K562 (cell line): ENCODE data around the gene NAIF1.

Experiments used
- CEBPB ChIP-seq: fragments of 450-650 bp; IDR thresholded peaks from 2 replicates; pipeline ENCODE4 v1.6.1; 2016; ENCODE audit warnings: missing genetic modification characterization, missing compliant biosample characterization
- FOXJ3 ChIP-seq: sonication (generic); formaldehyde crosslinking; IDR thresholded peaks from 2 replicates; pipeline ENCODE4 v1.4.0; 2020; ENCODE audit warnings: mild to moderate bottlenecking, missing genetic modification reagents
- TCF3 ChIP-seq: sonication (generic); formaldehyde crosslinking; IDR thresholded peaks from 2 replicates; pipeline ENCODE4 v1.4.0; 2020; ENCODE audit warnings: mild to moderate bottlenecking, missing genetic modification reagents
- ZNF217 ChIP-seq: sonication (generic); formaldehyde crosslinking; IDR thresholded peaks from 2 replicates; pipeline ENCODE4 v1.8.0; 2022; ENCODE audit warnings: mild to moderate bottlenecking, missing genetic modification reagents

DNA sequence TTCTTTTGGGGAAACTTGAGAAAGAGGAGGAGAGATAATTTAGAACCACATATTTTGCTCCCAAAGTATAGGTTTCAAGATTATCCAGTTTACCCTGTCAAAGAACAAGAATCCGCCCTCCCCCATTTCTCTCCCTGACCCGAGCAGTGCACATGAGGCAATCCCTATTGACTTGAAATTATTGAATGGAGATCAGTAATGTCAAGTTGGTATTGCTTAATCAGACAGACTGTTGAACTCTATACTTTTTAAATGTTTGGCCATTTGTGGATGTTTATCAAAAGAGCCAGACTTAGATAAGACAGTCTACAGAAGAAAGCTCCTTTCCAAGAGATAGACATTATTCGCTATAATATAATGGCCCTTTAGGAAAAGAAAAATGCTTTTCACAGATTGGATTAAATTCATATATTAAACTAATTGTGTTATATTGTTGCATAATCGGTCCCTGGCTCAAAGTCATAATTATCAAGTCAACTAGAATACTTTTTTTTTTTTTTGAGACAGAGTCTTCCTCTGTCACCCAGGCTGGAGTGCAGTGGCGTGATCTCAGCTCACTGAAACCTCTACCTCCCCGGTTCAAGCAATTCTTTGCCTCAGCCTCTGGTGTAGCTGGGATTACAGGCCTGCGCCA is 6.2 kb upstream of the NAIF1 start:
- no peak for TF ChIP-seq FOXJ3
- no peak for TF ChIP-seq ZNF217 (CRISPR knock-in tag)
- TF ChIP-seq TCF3 (CRISPR knock-in tag) = 0 out of 2 replicates have a peak, but pooled peaks have one; percentile 5
- TF ChIP-seq CEBPB (tag) = peak; percentile 91
